Measurements from ENCODE around the gene ARID1B.

DNA sequence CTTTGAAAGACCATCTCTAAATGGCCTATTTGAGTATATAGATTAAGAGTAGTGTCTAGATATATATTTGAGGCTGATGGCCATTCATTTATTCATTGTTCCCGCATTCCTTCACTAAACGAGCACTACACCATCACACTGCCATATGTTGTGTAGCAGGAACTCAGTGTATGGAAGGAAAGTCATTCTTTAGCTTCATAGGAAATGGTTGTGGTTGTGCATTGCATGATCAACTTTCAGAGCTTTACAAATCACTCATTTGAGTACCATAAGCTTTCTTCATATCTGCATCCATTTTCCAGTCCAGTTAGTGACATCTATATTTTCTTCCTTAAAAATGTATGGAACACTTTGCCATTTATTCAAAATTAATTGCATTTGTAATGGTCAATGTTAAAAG, 97.9 kb downstream of the ARID1B start:
- no peak for TF ChIP-seq CTCF (IDR thresholded peaks at IDR 0.05; ENCODE audit: insufficient read depth, low read length, poor library complexity, severe bottlenecking)
- TF ChIP-seq EZH2phosphoT487 (conservative IDR thresholded peaks at IDR 0.05; ENCODE audit: low read length), result no peak
